Measurements from ENCODE around the gene DCDC1. TPM values are rescaled to one million over a fixed set of nuclear protein-coding genes. Genes with fewer than 3 reads are reported as not detected.
"Not testable (repeated sequence)": the region's sequence is repeated elsewhere in the genome, so short reads cannot be mapped to it uniquely, and the experiment has no call there.

DCDC1 gene
- total RNA-seq, 1 experiment from 2014 or later: 0.58 TPM

- CTCF ChIA-PET: no interaction called here
- intact Hi-C loops (cut with micrococcal nuclease; ENCODE audit: unreplicated experiment): no loop called here
- POLR2A ChIA-PET (ENCODE audit: low non-redundant PET): no interaction called here
- Histone ChIP-seq H3K27me3 (replicated peaks; ENCODE audit: insufficient read depth, low read depth, low read length, poor library complexity) (no peaks in the 10 kb centered on the region), H3K36me3 (ENCODE audit: insufficient read depth, low read length, poor library complexity, severe bottlenecking) (no peaks in the 10 kb centered on the region), H3K4me1 (ENCODE audit: insufficient read depth, low read length, poor library complexity, severe bottlenecking) (no peaks in the 10 kb centered on the region), H3K4me3 (ENCODE audit: low read depth, low read length, poor library complexity, severe bottlenecking) (no peak overlapping the region), H3K9me3 (ENCODE audit: low read depth, low read length, poor library complexity, severe bottlenecking) (no peaks in the 10 kb centered on the region), H3K27ac (ENCODE audit: low read depth, low read length, poor library complexity, severe bottlenecking) (no peak overlapping the region)
- no peak for DNase-seq (ENCODE audit: low spot score)
- no TSS peak for BruUV-seq (replicated peaks)
- TF ChIP-seq EZH2 (IDR thresholded peaks at IDR 0.05; ENCODE audit: borderline replicate concordance, low read depth, low read length, poor library complexity, severe bottlenecking): no peak
- TF ChIP-seq CTCF (conservative IDR thresholded peaks at IDR 0.05; ENCODE audit: low read depth, low read length): no peak
Observed at GRCh38 chr11:31323145-31323544, 46.4 kb downstream of the DCDC1 start.

GRCh38 chr11:31321494-31321893, 48.0 kb downstream of the DCDC1 start:
- H3K27me3 ChIP-seq (replicated peaks; ENCODE audit: insufficient read depth, low read depth, low read length, poor library complexity): not testable (repeated sequence)

GRCh38 chr11:31303644-31304180, 65.8 kb downstream of the DCDC1 start:
- peaks cover 35% of the 10 kb centered on the region for H3K4me1 ChIP-seq (ENCODE audit: insufficient read depth, low read length, poor library complexity, severe bottlenecking)
- no peaks in the 10 kb centered on the region for H3K36me3 ChIP-seq (ENCODE audit: insufficient read depth, low read length, poor library complexity, severe bottlenecking)
- H3K27ac ChIP-seq (ENCODE audit: low read depth, low read length, poor library complexity, severe bottlenecking): no peak overlapping the region
- H3K9me3 ChIP-seq (ENCODE audit: low read depth, low read length, poor library complexity, severe bottlenecking): no peaks in the 10 kb centered on the region
- no peak overlapping the region for H3K4me3 ChIP-seq (ENCODE audit: low read depth, low read length, poor library complexity, severe bottlenecking)
- peaks cover 40% of the 10 kb centered on the region for H3K27me3 ChIP-seq (replicated peaks; ENCODE audit: insufficient read depth, low read depth, low read length, poor library complexity)
- BruUV-seq (replicated peaks): no TSS peak
- POLR2A ChIA-PET (ENCODE audit: low non-redundant PET): no interaction called here
- intact Hi-C loops (cut with micrococcal nuclease; ENCODE audit: unreplicated experiment): no loop called here
- DNase-seq (ENCODE audit: low spot score): peak; percentile 67
- CTCF ChIA-PET: no interaction called here
- TF ChIP-seq CTCF (conservative IDR thresholded peaks at IDR 0.05; ENCODE audit: low read depth, low read length): no peak
- no peak for TF ChIP-seq EZH2 (IDR thresholded peaks at IDR 0.05; ENCODE audit: borderline replicate concordance, low read depth, low read length, poor library complexity, severe bottlenecking)

More at GRCh38 chr11:31321494-31321893, 48.0 kb downstream of the DCDC1 start:
- H3K4me3 ChIP-seq (ENCODE audit: low read depth, low read length, poor library complexity, severe bottlenecking); DNase-seq (ENCODE audit: low spot score); H3K4me1 ChIP-seq (ENCODE audit: insufficient read depth, low read length, poor library complexity, severe bottlenecking); BruUV-seq (replicated peaks); H3K27ac ChIP-seq (ENCODE audit: low read depth, low read length, poor library complexity, severe bottlenecking); H3K36me3 ChIP-seq (ENCODE audit: insufficient read depth, low read length, poor library complexity, severe bottlenecking); H3K9me3 ChIP-seq (ENCODE audit: low read depth, low read length, poor library complexity, severe bottlenecking); CTCF ChIA-PET; POLR2A ChIA-PET (ENCODE audit: low non-redundant PET): not testable (repeated sequence)
- intact Hi-C loops (cut with micrococcal nuclease; ENCODE audit: unreplicated experiment): loop anchor here (1.0 kb wide), 1 partner anchor 15 kb away; no protein-coding TSS in a partner anchor

All from A673 (cell line).